GM18507 (cell line): ENCODE measurements around the gene CDK8.

Experiments used
- DNase-seq: peaks from one replicate; pipeline ENCODE4 v3.0.0; 2011; ENCODE audit warnings: low read depth; ENCODE audit not compliant: insufficient read length; ENCODE audit errors: extremely low spot score
- FAIRE-seq: peaks from 2 replicates; lab custom pipeline; 2011; peaks lifted over from hg19 to GRCh38; lab: Jason Lieb, UNC

Gene CDK8

GRCh38 chr13:26424181-26424580 is 170.3 kb downstream of the CDK8 start:
- FAIRE-seq = no peak

GRCh38 chr13:26425443-26426358 is 171.8 kb downstream of the CDK8 start:
- FAIRE-seq (no peak), DNase-seq (no peak)

More at GRCh38 chr13:26424181-26424580, 170.3 kb downstream of the CDK8 start:
- DNase-seq = no peak

GRCh38 chr13:26433776-26434175 is 179.8 kb downstream of the CDK8 start:
- FAIRE-seq = no peak
- DNase-seq = no peak

DNA sequence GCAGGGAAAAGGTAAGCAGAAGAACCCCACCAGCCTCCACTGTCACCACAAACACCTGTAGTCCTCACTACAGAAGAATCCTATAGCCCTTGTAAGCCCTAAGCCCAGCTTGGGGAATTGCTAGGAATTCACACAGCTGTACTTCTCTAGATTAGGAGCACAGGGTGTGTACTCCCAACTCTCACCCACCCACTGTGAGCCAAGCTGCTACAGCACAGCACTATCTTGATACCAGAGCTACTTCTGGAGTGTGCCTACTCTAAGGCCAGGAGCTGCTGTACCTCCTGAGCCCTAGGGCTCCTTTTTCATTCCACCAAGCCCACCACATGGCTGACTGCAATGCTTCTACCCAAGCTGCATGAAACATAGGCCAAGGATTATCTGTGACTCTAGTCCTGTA is 181.2 kb downstream of the CDK8 start:
- DNase-seq (no peak), FAIRE-seq (no peak)

GRCh38 chr13:26435646-26436045 is 181.7 kb downstream of the CDK8 start:
- DNase-seq (no peak), FAIRE-seq (no peak)

DNA sequence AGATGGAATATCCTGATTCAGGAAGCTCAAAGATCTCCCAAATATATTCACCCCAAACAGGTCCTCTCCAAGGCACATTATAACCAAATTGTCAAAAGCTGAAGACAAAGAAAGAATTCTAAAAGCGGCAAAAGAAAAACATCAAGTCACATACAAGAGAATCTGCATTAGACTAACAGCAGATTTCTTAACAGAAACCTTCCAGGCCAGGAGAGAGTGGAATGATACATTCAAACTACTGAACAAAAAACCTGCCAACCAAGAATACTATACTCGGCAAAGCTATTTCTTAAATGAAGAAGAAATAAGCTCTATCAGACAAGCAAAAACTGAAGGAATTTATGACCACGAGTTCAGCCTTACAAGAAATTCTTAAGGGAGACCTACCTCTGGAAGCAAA is 183.0 kb downstream of the CDK8 start:
- DNase-seq (no peak), FAIRE-seq (no peak)

DNA sequence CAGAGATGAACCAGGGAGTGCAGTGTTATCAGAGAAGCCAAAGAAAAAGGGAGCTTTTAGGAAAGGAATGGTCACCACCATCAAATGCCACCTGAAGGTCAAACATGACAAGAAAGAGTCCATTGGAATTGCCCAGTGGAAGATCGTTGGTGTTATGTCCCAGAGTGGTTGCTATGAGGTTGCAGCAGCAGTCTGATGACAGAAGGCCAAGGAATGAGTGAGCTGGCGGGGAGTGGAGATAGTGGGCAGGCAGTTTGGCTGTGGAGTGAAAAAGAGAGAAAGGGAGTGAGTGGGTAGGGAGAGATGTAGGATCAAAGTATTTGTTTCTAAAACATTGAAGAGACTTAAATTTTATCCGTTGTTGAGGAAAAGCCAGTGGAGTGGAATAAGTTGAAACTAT is 186.2 kb downstream of the CDK8 start:
- no peak for FAIRE-seq
- DNase-seq = no peak

DNA sequence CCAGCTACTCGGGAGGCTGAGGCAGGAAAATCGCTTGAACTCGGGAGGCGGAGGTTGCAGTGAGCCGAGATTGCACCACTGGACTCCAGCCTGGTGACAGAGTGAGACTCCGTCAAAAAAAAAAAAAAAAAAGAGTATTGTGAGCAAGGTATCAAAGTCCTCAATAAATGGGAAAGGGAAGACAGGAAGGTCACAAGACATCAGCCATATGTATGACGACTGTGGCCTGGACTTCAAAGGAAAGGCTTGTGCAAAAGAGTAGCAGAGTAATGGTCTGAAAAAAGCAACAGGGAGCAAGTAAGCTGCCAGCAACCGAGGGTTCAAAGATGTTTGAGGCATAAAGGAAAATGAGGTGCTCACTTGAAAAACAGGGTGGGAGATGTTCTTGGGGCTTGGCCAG is 187.5 kb downstream of the CDK8 start:
- no peak for DNase-seq
- FAIRE-seq = no peak

- DNase-seq = no peak
- no peak for FAIRE-seq
These were observed 188.6 kb downstream of the CDK8 start for GRCh38 chr13:26442541-26442940.

GRCh38 chr13:26445092-26445491 is 191.2 kb downstream of the CDK8 start:
- DNase-seq (no peak), FAIRE-seq (no peak)

GRCh38 chr13:26446751-26447150 is 192.8 kb downstream of the CDK8 start:
- FAIRE-seq (no peak), DNase-seq (no peak)

GRCh38 chr13:26448032-26448431 is 194.1 kb downstream of the CDK8 start:
- DNase-seq (no peak), FAIRE-seq (no peak)

GRCh38 chr13:26449063-26449848 is 195.3 kb downstream of the CDK8 start:
- DNase-seq (no peak), FAIRE-seq (no peak)
